Measurements from ENCODE around the gene FGGY.

FGGY gene

GRCh38 chr1:59310549-59311250, 13.8 kb downstream of the FGGY start:
- DNase-seq (ENCODE audit: low spot score): no peak

GRCh38 chr1:59314776-59315528, 18.1 kb downstream of the FGGY start:
- Histone ChIP-seq H3K27ac (ENCODE audit: poor library complexity, severe bottlenecking) (no peak overlapping the region), H3K36me3 (ENCODE audit: low read depth) (no peaks in the 10 kb centered on the region), H3K9me3 (ENCODE audit: severe bottlenecking) (no peaks in the 10 kb centered on the region), H3K4me3 (ENCODE audit: severe bottlenecking) (no peak overlapping the region), H3K4me1 (ENCODE audit: insufficient read depth, poor library complexity, severe bottlenecking) (no peaks in the 10 kb centered on the region), H3K27me3 (ENCODE audit: insufficient read depth, poor library complexity, severe bottlenecking) (no peaks in the 10 kb centered on the region)
- DNase-seq (ENCODE audit: low spot score): no peak
- ATAC-seq (ENCODE audit: low read depth): no peak
- TF ChIP-seq, protein P1, sequence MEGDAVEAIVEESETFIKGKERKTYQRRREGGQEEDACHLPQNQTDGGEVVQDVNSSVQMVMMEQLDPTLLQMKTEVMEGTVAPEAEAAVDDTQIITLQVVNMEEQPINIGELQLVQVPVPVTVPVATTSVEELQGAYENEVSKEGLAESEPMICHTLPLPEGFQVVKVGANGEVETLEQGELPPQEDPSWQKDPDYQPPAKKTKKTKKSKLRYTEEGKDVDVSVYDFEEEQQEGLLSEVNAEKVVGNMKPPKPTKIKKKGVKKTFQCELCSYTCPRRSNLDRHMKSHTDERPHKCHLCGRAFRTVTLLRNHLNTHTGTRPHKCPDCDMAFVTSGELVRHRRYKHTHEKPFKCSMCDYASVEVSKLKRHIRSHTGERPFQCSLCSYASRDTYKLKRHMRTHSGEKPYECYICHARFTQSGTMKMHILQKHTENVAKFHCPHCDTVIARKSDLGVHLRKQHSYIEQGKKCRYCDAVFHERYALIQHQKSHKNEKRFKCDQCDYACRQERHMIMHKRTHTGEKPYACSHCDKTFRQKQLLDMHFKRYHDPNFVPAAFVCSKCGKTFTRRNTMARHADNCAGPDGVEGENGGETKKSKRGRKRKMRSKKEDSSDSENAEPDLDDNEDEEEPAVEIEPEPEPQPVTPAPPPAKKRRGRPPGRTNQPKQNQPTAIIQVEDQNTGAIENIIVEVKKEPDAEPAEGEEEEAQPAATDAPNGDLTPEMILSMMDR (IDR thresholded peaks at IDR 0.05; ENCODE audit: poor library complexity, severe bottlenecking): no peak

More at GRCh38 chr1:59310549-59311250, 13.8 kb downstream of the FGGY start:
- H3K36me3 ChIP-seq (ENCODE audit: low read depth): no peaks in the 10 kb centered on the region
- no peak for ATAC-seq (ENCODE audit: low read depth)
- H3K27me3 ChIP-seq (ENCODE audit: insufficient read depth, poor library complexity, severe bottlenecking): no peaks in the 10 kb centered on the region
- no peaks in the 10 kb centered on the region for H3K9me3 ChIP-seq (ENCODE audit: severe bottlenecking)
- H3K4me1 ChIP-seq (ENCODE audit: insufficient read depth, poor library complexity, severe bottlenecking): no peaks in the 10 kb centered on the region
- H3K27ac ChIP-seq (ENCODE audit: poor library complexity, severe bottlenecking): no peak overlapping the region
- no peak overlapping the region for H3K4me3 ChIP-seq (ENCODE audit: severe bottlenecking)
- TF ChIP-seq, protein P1 (IDR thresholded peaks at IDR 0.05; ENCODE audit: poor library complexity, severe bottlenecking): no peak

GRCh38 chr1:59315529-59316463, 18.9 kb downstream of the FGGY start:
- Histone ChIP-seq H3K4me1 (ENCODE audit: insufficient read depth, poor library complexity, severe bottlenecking) (no peaks in the 10 kb centered on the region), H3K36me3 (ENCODE audit: low read depth) (no peaks in the 10 kb centered on the region), H3K4me3 (ENCODE audit: severe bottlenecking) (no peak overlapping the region), H3K9me3 (ENCODE audit: severe bottlenecking) (no peaks in the 10 kb centered on the region), H3K27ac (ENCODE audit: poor library complexity, severe bottlenecking) (no peak overlapping the region), H3K27me3 (ENCODE audit: insufficient read depth, poor library complexity, severe bottlenecking) (no peaks in the 10 kb centered on the region)
- TF ChIP-seq, protein P1 (IDR thresholded peaks at IDR 0.05; ENCODE audit: poor library complexity, severe bottlenecking): no peak
- ATAC-seq (ENCODE audit: low read depth): no peak
- no peak for DNase-seq (ENCODE audit: low spot score)

GRCh38 chr1:59316497-59317128, 19.7 kb downstream of the FGGY start:
- H3K27me3 ChIP-seq (ENCODE audit: insufficient read depth, poor library complexity, severe bottlenecking): no peaks in the 10 kb centered on the region
- DNase-seq (ENCODE audit: low spot score) (no peak), ATAC-seq (ENCODE audit: low read depth) (no peak)
- no peak overlapping the region for H3K27ac ChIP-seq (ENCODE audit: poor library complexity, severe bottlenecking)
- H3K9me3 ChIP-seq (ENCODE audit: severe bottlenecking): no peaks in the 10 kb centered on the region
- H3K4me3 ChIP-seq (ENCODE audit: severe bottlenecking): no peak overlapping the region
- TF ChIP-seq, protein P1 (IDR thresholded peaks at IDR 0.05; ENCODE audit: poor library complexity, severe bottlenecking): no peak
- no peaks in the 10 kb centered on the region for H3K4me1 ChIP-seq (ENCODE audit: insufficient read depth, poor library complexity, severe bottlenecking)
- H3K36me3 ChIP-seq (ENCODE audit: low read depth): no peaks in the 10 kb centered on the region
